Ovary (tissue), 9 donors: ENCODE data around the gene RRP7A. TPM values are rescaled to one million over a fixed set of nuclear protein-coding genes. Genes with fewer than 3 reads are reported as not detected.
"Not testable (repeated sequence)": the region's sequence is repeated elsewhere in the genome, so short reads cannot be mapped to it uniquely, and the experiment has no call there.

ENCODE experiments used
- DNase-seq, 5 donors: peaks; one replicate each; pipeline ENCODE4 v3.0.0-alpha.2; 2019 to 2020
- H3K27ac ChIP-seq, 2 donors: fragments of 200-600 bp; one replicate each; pipeline versions ENCODE4 v1.5.1 to v1.8.0; 2019 to 2022
- H3K27me3 ChIP-seq: fragments of 200-600 bp; one replicate; pipeline ENCODE4 v1.8.0; 2022
- H3K36me3 ChIP-seq: fragments of 200-600 bp; sonication (generic); one replicate; pipeline ENCODE4 v1.5.1; 2019
- H3K4me1 ChIP-seq: one replicate; pipeline ENCODE4 v1.8.1; 2013; ENCODE audit warnings: mild to moderate bottlenecking, moderate library complexity; ENCODE audit not compliant: insufficient read depth
- H3K4me3 ChIP-seq: fragments of 200-600 bp; sonication (generic); one replicate; pipeline ENCODE4 v1.5.1; 2017
- H3K9me3 ChIP-seq, 2 donors: fragments of 200-600 bp in 1 of 2; sonication (generic) in 1 of 2; one replicate each; pipeline versions ENCODE4 v1.5.1 to v1.8.1; 2013 to 2019; ENCODE audit warnings: mild to moderate bottlenecking in 1 of 2, moderate library complexity in 1 of 2
- CTCF ChIP-seq, 3 donors: fragments of 450-650 bp in 2 of 3; fragments of 200-600 bp in 1 of 3; IDR thresholded peaks; one replicate each; pipeline versions ENCODE4 v1.5.1 to v1.8.0; 2016 to 2022; ENCODE audit warnings: antibody characterized with exemption in 3 of 3, mild to moderate bottlenecking in 1 of 3
- EP300 ChIP-seq: sonication (generic); formaldehyde crosslinking; IDR thresholded peaks from one replicate; pipeline ENCODE4 v1.6.1; 2017; ENCODE audit warnings: antibody characterized with exemption
- POLR2A ChIP-seq: fragments of 450-650 bp; IDR thresholded peaks from one replicate; pipeline ENCODE4 v1.6.1; 2017; ENCODE audit warnings: antibody characterized with exemption, mild to moderate bottlenecking, moderate library complexity
- WGBS, 3 donors: extraction: QIAGEN DNeasy Blood & Tissue Kit in 1 of 3; methylation state at CpG; one replicate each; pipeline versions ENCODE4 v1.1.5 to v1.1.7; 2013 to 2017; 5-methylcytosine and 5-hydroxymethylcytosine counted together
- intact Hi-C, 4 donors: fragments of 100-400 bp; cut with DNase I; formaldehyde crosslinking; loops; one replicate each; pipeline versions ENCODE4 v1.11.0 to v1.15.1; 2022 to 2023
- polyA plus RNA-seq, 2 donors: library from polyadenylated mRNA; stranded (reverse); fragments of 200-250 nt in 1 of 2; fragments of 350-450 nt in 1 of 2; fragmentation: Illumina TruSeq in 1 of 2; extraction: RNeasy Lipid Tissue Mini Kit (QIAGEN cat#74804) in 1 of 2; gene quantifications; one replicate each; pipeline ENCODE4 v1.2.3, GENCODE V29; 2013 to 2014
- total RNA-seq, 7 donors: library from RNA; depleted of rRNA in 2 of 7; stranded (reverse); fragments of >200 nt in 2 of 7; fragmentation: NEBNext Ultra II Directional in 3 of 7; extraction: Animal tissue kit (Norgen Biotek cat#: 25700) in 3 of 7; gene quantifications; one replicate each; pipeline versions ENCODE4 v1.1.0 to v1.2.4, GENCODE V29; 2016 to 2023
- donor health status: DM: no; HTN: no; CAD: no; lungs with moderate emphysema.
- donor health status: DM: no; HTN: no; CAD: no.
- donor health status: Bipolar disorder and iron deficiency.
- donor health status: DM: yes; HTN: yes; CAD: no.
- donor health status: DM: no; HTN: no; CAD: no.
- donor health status: DM: yes; HTN: yes; CAD: no.

RRP7A gene
- total and polyA plus RNA-seq, 9 donors, result 9.3 to 43.9 (median 35.6) TPM

- 77 to 87% (median 83%) methylated on average over 9 of the region's 9 CpGs for WGBS, 3 donors
- no peak overlapping the region for H3K27ac ChIP-seq
Measured at GRCh38 chr22:42521228-42521546, 1.6 kb upstream of the RRP7A start.

GRCh38 chr22:42518638-42519524 lies 715 bp downstream of the RRP7A start:
- WGBS, 3 donors, result 18 to 22% (median 21%) methylated on average over 11 to 18 of the region's 28 CpGs
- not testable (repeated sequence) for H3K27me3 ChIP-seq, H3K9me3 ChIP-seq, DNase-seq, H3K36me3 ChIP-seq, H3K4me1 ChIP-seq
- Histone ChIP-seq H3K27ac (peak overlapping the region in 1 of 2 donors; percentile 59), H3K4me3 (peak overlapping the region; percentile 76)
- intact Hi-C loops, result loop anchor here in 1 of 4 donors (10.0 kb wide), 1 partner anchor 96 kb away; the partner anchor contains the start of gene POLDIP3

More at GRCh38 chr22:42521228-42521546, 1.6 kb upstream of the RRP7A start:
- H3K27me3 ChIP-seq, result no peaks in the 10 kb centered on the region
- H3K9me3 ChIP-seq, result no peaks in the 10 kb centered on the region
- no peak overlapping the region for H3K4me3 ChIP-seq
- intact Hi-C loops, result no loop called here
- DNase-seq, result no peak
- H3K36me3 ChIP-seq, result no peaks in the 10 kb centered on the region
- no peak for TF ChIP-seq CTCF (IDR thresholded peaks at IDR 0.05)
- TF ChIP-seq POLR2A, result no peak
- TF ChIP-seq EP300, result no peak
- H3K4me1 ChIP-seq, result no peaks in the 10 kb centered on the region

- WGBS, 3 donors, result 93 to 95% (median 94%) methylated on average over 7 of the region's 7 CpGs
- not testable (repeated sequence) for DNase-seq, H3K27me3 ChIP-seq, H3K4me1 ChIP-seq, H3K27ac ChIP-seq, H3K4me3 ChIP-seq, H3K9me3 ChIP-seq, H3K36me3 ChIP-seq
- intact Hi-C loops, result loop anchor here in 1 of 4 donors (10.0 kb wide), 1 partner anchor 98 kb away; the partner anchor contains the start of gene POLDIP3
Measured at GRCh38 chr22:42517103-42517502, 2.5 kb downstream of the RRP7A start.

GRCh38 chr22:42515896-42516295 lies 3.7 kb downstream of the RRP7A start:
- peak; percentile 45 to 68 (median 64) for DNase-seq
- H3K36me3 ChIP-seq, result no peaks in the 10 kb centered on the region

GRCh38 chr22:42515304-42515703 lies 4.3 kb downstream of the RRP7A start:
- H3K36me3 ChIP-seq, result not testable (repeated sequence)

More at GRCh38 chr22:42515896-42516295, 3.7 kb downstream of the RRP7A start:
- H3K27me3 ChIP-seq, result no peaks in the 10 kb centered on the region
- no peaks in the 10 kb centered on the region for H3K9me3 ChIP-seq
- H3K4me3 ChIP-seq, result no peak overlapping the region
- no peaks in the 10 kb centered on the region for H3K4me1 ChIP-seq
- H3K27ac ChIP-seq, result no peak overlapping the region
- 43 to 61% (median 48%) methylated on average over 12 to 14 of the region's 14 CpGs for WGBS, 3 donors
- intact Hi-C loops, result loop anchor here in 1 of 4 donors (10.0 kb wide), 1 partner anchor 99 kb away; the partner anchor contains the start of gene POLDIP3
- TF ChIP-seq CTCF (IDR thresholded peaks at IDR 0.05) (no peak), POLR2A (no peak), EP300 (no peak)

GRCh38 chr22:42514331-42514730 lies 5.3 kb downstream of the RRP7A start:
- not testable (repeated sequence) for H3K27ac ChIP-seq, H3K4me1 ChIP-seq, H3K4me3 ChIP-seq, H3K9me3 ChIP-seq, DNase-seq, H3K36me3 ChIP-seq, H3K27me3 ChIP-seq
- intact Hi-C loops, result loop anchor here in 1 of 4 donors (10.0 kb wide), 1 partner anchor 100 kb away; the partner anchor contains the start of gene POLDIP3
- 74 to 87% (median 80%) methylated on average over 14 to 17 of the region's 17 CpGs for WGBS, 3 donors

More at GRCh38 chr22:42515304-42515703, 4.3 kb downstream of the RRP7A start:
- 87 to 90% (median 87%) methylated on average over 6 to 7 of the region's 8 CpGs for WGBS, 3 donors
- not testable (repeated sequence) for DNase-seq, H3K27me3 ChIP-seq, H3K4me1 ChIP-seq, H3K9me3 ChIP-seq, H3K4me3 ChIP-seq, H3K27ac ChIP-seq
- intact Hi-C loops, result loop anchor here in 1 of 4 donors (10.0 kb wide), 1 partner anchor 99 kb away; the partner anchor contains the start of gene POLDIP3
